ENCODE measurements around the gene TCF7L1. TPM values are rescaled to one million over a fixed set of nuclear protein-coding genes. Genes with fewer than 3 reads are reported as not detected.

TCF7L1 gene
- total and polyA plus RNA-seq, 9 of the 15 experiments (the other 6 are each of a cell fraction or from before 2014, with no cell fraction given): 0.03 to 0.11 (median 0.07) TPM; not detected in 5

- TF ChIP-seq CTCF (IDR thresholded peaks at IDR 0.05 in 2 of 3, conservative IDR thresholded peaks at IDR 0.05 in 1 of 3; ENCODE audit: insufficient read depth in 2 of 3, low read depth in 1 of 3, low read length in 3 of 3) (no peak), ZC3H8 (IDR thresholded peaks at IDR 0.05) (no peak), ZNF436 (CRISPR knock-in tag; IDR thresholded peaks at IDR 0.05) (no peak), ZFPM2 (CRISPR knock-in tag; IDR thresholded peaks at IDR 0.05) (no peak), RCOR1 (IDR thresholded peaks at IDR 0.05; ENCODE audit: borderline replicate concordance in 1 of 2, low read depth in 2 of 2, low read length in 2 of 2) (peak; percentile 84 to 95), BRF2 (IDR thresholded peaks at IDR 0.05; ENCODE audit: borderline replicate concordance, insufficient read depth, insufficient read length) (no peak), ZKSCAN3 (CRISPR knock-in tag; IDR thresholded peaks at IDR 0.05) (no peak), BRD9 (IDR thresholded peaks at IDR 0.05; ENCODE audit: low read depth, partially characterized antibody) (peak; percentile 47), ZNF311 (CRISPR knock-in tag; IDR thresholded peaks at IDR 0.05) (no peak), POLR2B (IDR thresholded peaks at IDR 0.05; ENCODE audit: low read depth, partially characterized antibody) (no peak), NBN (IDR thresholded peaks at IDR 0.05; ENCODE audit: low read depth) (peak; percentile 84), ZNF41 (CRISPR knock-in tag; conservative IDR thresholded peaks at IDR 0.05) (no peak), CHD1 (IDR thresholded peaks at IDR 0.05; ENCODE audit: low read length) (no peak), ELF1 (tag; IDR thresholded peaks at IDR 0.05) (no peak), HDAC1 (IDR thresholded peaks at IDR 0.05) (peak in 1 of 2 experiments; percentile 96; a peak in 2 of 4 replicates), MAX (CRISPR knock-in tag; IDR thresholded peaks at IDR 0.05) (no peak), NELFE (IDR thresholded peaks at IDR 0.05; ENCODE audit: insufficient read depth, insufficient read length) (no peak), NR3C1 (CRISPR knock-in tag; IDR thresholded peaks at IDR 0.05) (no peak), GTF2E2 (tag; IDR thresholded peaks at IDR 0.05) (no peak), ZNF133 (CRISPR knock-in tag; IDR thresholded peaks at IDR 0.05) (no peak), HEY1 (CRISPR knock-in tag; IDR thresholded peaks at IDR 0.05; ENCODE audit: borderline replicate concordance) (no peak), CEBPB (tag; IDR thresholded peaks at IDR 0.05) (no peak), GABPB1 (CRISPR knock-in tag; IDR thresholded peaks at IDR 0.05) (no peak), SOX6 (IDR thresholded peaks at IDR 0.05) (peak; percentile 65)
- TF ChIP-seq, protein P1, sequence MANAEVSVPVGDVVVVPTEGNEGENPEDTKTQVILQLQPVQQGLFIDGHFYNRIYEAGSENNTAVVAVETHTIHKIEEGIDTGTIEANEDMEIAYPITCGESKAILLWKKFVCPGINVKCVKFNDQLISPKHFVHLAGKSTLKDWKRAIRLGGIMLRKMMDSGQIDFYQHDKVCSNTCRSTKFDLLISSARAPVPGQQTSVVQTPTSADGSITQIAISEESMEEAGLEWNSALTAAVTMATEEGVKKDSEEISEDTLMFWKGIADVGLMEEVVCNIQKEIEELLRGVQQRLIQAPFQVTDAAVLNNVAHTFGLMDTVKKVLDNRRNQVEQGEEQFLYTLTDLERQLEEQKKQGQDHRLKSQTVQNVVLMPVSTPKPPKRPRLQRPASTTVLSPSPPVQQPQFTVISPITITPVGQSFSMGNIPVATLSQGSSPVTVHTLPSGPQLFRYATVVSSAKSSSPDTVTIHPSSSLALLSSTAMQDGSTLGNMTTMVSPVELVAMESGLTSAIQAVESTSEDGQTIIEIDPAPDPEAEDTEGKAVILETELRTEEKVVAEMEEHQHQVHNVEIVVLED (CRISPR knock-in tag; IDR thresholded peaks at IDR 0.05): no peak
- TF ChIP-seq, protein P2, sequence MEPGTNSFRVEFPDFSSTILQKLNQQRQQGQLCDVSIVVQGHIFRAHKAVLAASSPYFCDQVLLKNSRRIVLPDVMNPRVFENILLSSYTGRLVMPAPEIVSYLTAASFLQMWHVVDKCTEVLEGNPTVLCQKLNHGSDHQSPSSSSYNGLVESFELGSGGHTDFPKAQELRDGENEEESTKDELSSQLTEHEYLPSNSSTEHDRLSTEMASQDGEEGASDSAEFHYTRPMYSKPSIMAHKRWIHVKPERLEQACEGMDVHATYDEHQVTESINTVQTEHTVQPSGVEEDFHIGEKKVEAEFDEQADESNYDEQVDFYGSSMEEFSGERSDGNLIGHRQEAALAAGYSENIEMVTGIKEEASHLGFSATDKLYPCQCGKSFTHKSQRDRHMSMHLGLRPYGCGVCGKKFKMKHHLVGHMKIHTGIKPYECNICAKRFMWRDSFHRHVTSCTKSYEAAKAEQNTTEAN (CRISPR knock-in tag; IDR thresholded peaks at IDR 0.05): no peak
These were observed 196.0 kb downstream of the TCF7L1 start (continued) for GRCh38 chr2:85329181-85329651.

Measured in K562 (cell line).